NCI-H2029 treated with DMSO at 0.1 percent for 48 hours (cell line): ENCODE data around the gene LDLRAP1.

Experiments
- DNase-seq: peaks from one replicate; lab custom pipeline; 2025; lab: John Stamatoyannopoulos, UW

The LDLRAP1 gene

DNA sequence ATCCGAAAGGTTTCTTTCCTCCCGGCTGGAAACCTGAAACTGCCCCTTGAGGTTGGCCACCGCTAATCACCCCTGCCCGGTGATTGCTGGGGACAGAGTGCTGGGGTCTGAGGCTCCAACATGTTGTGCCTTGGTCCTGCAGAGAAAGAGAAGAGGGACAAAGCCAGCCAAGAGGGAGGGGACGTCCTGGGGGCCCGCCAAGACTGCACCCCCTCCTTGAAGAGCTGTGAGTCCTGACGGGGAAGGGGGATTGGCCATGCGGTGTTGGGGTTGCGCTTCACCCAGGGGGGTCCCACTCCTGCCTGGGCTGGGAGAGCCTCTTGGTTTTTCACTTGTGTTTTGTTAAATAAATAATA, 19.5 kb downstream of the LDLRAP1 start:
- DNase-seq = no peak

DNA sequence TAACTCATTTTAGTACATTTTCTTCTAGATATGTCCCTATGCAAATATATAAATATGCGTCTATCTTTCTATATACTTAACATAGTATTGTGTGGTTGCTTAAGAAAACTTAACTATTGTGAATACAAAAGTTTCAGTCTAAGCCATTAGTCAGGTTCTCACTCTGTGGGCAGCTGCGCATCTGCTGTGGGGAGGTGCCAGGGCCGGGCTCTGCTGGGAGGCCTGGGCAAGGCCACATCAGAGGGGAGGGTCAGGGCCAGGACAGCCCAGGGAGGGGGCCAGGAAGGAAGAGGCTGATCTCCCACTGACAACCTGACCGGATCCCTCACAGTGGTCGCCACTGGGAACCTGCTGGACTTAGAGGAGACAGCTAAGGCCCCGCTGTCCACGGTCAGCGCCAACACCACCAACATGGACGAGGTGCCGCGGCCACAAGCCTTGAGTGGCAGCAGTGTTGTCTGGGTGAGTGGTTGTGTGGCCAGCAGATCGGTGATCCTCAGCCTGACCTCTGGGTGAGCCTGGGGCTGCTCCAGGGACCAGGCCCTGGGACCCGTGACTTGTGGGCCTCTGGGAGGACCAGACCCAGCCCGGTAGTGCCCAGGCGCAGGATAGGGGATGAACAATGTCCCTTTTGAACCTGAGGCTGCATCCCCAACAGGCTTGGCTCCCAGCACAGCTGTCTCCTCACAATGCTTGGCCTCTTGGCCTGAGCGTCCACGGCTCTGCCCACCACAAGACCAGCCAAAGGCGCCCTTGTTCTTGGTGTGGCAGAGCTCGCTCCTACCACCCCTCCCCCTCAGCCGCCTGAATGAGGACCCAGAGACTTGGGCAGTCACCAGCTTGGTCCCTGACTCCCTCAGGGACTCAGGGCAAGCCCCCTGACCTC, 20.2 kb downstream of the LDLRAP1 start:
- no peak for DNase-seq

DNA sequence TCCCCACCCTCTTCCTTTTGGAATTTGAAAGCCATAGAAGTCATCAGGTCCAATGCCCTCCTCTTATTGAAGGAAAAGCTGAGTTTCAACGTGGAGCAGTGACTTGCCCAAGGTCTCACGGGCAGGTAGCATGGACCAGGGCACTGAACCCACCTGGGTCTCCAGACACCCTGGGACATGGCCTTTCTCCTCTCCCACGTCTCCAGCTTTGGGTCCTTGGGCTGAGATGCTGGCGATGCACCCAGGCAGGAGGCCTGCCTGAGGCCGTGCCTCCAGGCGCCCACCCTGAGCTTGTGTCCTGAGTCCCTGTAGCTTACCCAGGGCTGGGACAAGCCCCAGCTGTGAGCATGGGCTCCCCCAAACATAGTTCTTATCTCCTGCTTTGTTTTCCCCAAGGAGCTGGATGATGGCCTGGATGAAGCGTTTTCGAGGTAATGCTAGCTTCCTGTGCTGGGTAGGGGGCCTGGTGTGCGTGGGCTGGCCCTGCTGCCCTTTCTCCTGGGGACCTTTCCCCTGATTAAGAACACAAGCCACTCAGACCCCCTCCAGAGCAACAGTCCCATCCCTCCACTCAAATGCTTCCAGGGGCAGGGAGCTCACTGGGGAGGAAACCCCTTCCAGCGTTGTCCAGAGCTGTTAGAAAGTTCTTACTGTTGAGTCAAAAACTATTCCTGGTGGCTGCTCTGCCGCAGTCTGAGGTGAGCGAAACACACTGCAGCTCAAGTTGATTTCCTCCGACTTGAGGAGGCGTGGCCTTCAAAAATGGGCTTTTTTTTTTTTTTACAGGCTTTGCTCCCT, 21.6 kb downstream of the LDLRAP1 start:
- no peak for DNase-seq

DNA sequence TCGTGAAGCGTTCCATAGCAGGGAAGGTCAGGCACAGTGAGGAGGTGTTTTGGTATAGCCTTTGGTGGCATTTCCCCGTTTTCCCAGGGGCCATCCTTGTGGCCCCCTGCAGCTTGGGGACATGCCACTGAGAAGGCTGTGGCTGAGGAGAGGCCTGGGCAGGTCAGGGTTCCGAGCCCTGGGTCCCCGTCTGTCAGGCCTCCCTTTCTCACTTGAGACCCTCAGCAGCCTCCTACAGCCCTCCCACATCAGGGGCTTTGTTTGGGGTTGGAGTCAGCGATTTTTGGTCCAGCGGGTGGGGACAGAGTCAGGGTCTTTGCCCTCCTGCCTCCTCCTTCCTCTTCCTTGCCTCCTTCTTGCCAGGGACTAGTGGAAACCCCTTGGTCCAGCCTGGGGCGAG, 22.2 kb downstream of the LDLRAP1 start:
- DNase-seq = no peak

DNA sequence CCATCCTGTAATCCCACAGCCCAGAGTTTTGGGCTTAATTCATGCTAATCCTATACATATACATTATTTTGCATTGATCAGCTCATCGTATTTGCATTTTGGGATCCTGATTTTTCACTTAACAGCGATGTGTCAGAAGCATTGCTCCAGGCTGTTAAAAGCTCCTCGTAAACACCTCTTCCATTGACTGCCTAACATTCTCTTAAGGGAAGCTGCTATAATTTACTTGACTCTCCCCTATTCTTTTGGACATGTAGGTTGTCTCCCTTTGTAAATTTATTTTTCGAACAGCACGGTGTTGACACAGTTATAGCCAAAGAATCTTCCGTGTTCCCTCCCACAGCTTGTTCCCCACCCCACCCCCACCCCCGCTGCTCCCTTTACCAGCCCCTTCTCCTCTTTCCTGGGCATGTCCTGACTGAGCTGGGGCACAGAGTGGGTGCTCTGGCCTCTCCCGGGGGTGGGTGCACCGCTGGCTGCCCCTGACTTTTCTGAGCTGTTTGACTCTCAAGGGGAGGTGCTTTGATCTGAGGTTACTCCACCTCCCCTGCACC, 22.8 kb downstream of the LDLRAP1 start:
- DNase-seq = no peak

DNA sequence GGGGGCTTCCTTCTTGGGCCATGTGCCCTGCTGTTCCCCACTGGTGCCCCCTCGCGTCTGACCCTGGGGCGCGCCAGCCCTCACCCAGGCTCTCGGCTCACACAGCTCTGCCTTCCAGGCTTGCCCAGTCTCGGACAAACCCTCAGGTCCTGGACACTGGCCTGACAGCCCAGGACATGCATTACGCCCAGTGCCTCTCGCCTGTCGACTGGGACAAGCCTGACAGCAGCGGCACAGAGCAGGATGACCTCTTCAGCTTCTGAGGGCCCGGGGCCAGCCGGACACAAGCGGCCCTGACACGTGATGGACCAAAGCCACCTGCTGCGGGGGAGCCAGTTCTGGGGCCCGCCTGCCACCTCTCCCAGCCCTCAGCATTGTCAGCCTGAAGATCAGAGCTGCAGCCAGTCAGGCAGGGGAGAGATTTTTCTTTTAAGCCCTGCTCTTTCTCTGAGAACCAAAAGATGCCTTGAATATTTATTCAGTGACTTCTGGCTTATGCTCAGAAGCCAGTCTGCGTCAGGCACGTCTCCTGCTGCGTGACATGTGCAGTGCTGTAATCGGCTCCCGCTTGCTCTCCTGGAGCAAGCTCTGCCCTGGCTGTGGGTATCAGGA, 23.4 kb downstream of the LDLRAP1 start:
- no peak for DNase-seq

DNA sequence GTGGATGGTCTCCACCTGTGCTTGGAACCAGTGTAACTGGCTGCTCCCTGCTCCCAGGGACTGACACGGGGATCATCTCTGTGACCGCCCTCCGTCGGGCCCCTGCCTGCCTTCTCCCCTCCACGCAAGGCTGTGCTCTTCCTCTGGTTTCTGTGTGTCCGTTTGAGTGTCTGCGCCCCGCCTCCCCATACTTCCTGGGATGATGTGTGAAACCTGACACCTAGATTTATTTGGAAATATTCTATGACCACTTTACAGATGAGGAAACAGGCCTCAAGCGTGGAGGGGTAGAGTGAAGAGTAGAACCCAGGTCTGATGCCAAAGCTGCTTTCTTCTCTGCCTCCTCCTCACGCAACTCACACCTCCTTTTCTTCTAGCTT, 24.3 kb downstream of the LDLRAP1 start:
- DNase-seq = no peak

DNA sequence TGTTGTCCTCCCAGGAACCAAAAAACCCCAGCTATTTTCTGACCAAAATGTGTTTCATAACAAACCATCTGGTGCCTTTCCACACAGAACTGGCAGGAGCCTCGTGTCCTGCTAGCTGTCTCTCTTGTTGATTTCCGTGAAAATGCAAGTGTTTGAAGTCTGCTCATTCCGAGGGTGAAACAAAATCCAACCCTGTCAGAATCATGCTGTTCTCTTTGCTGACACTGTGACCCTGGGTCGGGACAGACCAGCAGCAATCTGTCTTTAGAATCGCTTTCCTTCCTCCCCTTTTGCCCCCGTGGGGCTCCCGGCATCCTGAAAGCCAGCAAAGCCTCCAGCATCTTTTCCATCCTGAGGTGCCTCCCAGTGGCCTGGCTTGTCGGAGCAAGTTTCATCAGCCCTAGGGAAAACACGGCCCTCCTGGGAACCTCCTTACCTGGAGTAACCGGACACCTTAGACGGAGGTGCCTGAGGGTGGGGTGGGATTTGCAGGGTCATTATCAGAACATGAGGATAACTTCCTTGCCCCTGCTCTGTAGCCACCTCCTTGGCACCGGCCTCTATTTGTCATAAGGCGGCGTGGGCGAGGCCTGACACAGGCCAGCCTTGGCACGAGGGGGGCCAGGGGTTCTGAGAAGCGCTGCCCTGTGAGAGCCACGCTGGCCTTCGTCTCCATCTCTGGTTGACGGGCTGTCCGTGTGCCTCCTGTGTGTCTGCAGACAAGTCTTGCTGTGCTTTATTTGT, 24.9 kb downstream of the LDLRAP1 start:
- no peak for DNase-seq

DNA sequence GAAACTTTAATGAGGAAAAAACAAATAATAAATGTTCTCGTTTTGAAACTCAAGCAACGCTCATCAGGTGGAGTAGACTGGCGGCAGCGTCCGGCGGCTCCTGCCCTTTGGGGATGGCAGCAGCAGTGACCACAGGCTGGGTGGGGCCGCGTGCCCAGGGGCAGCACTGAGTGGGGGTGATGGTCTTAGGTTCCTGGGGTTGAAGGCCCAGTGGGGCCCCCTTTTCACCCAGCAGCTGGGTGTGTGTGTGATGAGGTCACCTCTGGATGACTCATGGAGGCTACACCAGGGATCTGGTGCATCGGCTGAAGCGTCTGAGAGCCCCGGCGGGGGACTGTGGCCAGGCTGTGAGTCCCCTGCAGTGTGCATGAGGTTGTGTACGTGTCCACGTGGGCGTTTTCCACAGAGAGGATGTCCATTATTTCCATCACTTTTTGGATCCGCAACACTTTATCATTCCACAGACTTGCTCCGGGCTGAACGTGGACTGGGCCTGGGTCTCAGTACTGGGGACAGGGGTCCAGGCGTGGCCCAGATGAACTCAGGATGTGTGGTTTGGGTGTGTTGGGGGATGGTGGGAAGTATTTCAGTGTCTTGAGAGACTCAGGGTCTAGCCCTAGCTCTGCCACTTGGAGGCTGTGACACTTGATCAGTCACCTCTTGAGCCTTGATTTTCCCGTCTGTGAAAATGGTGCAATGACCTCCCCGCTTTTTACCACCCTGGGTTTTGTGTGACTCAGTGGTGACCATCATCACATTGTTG, 25.6 kb downstream of the LDLRAP1 start:
- no peak for DNase-seq

DNA sequence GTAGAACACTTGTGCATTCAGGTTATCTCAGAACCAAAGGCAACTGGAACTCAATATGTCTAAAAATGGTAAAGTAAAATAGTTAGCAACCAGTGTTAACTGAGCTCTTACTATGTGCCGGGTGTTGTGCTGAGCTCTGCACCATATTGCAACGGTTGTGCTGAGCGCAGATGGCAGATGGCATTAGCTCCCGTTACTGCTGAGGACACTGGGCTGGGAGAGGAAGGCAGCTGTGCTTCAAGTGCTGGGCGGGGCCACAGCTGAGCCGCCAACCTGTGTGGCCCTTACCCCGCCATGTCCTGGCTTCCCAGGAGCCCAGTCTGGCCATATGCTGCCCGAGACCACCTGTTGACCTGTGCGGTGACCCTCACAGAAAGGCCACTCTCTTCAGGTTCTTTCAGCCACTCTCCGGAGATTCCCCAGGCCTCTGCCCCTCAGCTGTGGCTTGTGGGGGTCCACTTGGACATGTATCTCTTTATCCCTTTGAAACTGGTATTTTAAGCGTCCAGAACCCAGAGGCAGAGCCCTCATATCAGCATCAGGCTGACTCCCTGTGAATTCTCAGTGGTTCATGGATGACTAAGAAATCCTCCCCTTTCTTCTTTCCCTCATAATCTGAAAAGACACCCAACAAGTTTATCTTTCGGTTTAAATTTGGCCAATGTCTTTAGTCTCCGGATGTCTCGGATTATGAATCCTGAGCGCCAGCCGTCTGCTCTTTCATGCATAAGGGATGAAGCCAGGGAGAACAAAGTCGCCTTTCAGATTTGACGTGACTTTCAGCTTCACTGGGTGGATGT, 26.4 kb downstream of the LDLRAP1 start:
- no peak for DNase-seq

DNA sequence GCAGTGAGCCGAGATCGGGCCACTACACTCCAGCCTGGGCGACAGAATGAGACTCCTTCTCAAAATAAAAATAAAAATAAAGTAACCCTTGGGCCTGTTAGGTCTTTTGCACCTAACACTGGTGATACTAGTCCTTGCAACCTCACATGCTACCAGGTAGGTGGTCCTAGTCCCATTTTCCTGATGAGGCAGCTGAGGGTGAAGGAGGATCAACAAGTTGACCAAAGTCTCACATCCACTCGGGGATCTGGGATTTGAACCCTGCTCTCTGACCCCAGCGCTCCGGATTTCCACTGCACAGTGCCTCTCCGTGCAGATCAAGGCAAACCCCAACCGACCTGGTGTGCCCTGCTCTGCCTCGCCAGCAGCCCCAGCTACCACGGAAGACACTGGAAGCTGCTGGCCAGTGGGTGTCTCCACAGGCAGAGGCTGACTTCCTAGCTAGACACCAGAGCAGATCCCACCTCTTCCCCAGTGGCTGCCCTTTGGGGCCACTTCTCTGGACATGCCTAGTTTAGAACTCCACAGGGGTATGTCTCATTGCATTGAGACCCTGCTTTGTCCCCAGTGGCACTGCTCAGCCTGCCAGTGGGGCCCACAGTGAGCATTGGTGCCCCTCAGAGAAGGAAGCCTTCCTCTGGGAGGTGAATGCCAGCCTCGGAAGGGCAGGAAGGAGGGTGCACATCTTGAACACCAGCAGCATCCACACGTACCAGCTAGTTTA, 27.6 kb downstream of the LDLRAP1 start:
- no peak for DNase-seq

DNA sequence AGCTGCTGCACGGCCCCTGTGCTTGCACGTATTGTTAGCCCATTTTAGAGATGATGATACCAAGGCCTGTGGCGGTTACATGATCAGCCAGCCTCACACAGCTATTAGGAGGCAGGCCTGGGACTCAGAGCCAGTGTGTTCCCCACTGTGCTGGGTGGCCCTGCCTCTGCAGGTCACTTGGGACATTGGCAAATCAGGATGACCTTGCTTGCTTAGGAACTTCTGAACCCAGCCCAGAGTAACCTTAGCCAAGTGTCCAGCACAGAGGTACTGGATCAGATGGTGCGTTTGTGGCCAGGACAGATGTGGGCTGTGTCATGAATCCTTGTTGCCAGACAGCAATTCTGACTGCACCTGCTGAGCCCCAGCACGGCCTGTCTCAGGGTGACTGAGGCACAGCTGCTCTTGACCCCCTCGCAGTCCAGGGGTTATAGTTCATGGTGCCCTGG, 28.1 kb downstream of the LDLRAP1 start:
- no peak for DNase-seq

DNA sequence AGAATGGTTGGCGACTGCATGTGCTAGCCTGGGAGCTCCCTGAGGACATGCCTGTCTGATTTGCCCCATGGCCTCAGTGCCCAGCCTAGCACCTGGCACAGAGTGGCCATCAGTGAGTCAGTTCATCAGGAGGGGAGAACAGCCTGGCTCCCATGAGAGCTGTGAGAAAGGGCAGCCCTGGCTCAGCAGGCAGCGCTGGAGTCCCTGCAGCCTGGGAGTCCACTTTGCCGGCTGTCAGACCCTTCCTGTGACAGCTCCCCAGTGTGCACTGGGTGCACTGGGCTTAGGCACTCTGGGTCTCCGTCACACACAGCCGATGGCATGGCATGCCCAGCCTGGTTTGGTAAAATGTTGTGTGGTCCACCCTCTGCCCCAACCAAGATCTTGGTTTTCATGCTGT, 28.7 kb downstream of the LDLRAP1 start:
- DNase-seq = no peak

DNA sequence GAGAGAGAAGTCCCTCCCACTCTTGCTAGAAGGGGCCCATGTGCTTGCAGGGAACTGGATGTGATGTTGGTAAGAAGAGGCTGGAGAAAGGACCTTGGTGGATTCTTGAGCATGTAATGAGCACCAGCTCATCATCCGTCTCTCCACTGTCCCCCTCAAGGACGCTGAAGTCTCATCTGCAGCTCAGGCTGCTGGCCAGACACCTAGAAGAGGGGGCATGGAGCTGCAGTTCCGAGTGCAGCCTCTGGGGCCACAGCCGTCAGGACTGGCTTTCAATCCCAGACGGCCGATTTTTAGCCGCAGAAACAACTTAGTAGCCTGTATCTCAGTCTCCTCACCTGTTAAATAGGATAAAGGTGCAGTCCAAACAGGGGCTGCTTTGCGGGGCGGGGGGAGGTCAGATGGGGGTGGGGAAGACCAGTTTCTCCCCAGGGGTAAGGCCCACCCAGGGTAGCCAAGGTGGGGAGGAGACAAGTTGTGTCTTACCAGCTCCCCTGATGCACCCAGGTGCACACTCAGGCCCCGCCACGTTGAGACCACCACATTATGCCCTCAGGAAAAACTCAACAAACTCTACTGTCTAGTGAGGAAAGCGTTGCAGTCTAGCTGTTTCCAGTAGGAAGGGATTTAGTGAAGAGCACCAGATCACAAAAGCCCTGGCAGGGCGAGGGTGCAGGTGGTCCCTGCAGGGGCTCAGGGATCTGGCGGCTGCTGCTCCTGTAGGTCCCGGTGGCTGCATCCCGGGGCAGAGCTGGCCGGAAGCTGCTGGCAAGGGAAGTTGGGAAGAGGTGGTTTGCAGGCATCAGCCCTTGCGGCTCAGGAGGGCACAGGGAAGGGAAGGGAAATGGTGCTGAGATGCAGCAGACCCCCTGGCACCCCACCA, 29.5 kb downstream of the LDLRAP1 start:
- DNase-seq = no peak

DNA sequence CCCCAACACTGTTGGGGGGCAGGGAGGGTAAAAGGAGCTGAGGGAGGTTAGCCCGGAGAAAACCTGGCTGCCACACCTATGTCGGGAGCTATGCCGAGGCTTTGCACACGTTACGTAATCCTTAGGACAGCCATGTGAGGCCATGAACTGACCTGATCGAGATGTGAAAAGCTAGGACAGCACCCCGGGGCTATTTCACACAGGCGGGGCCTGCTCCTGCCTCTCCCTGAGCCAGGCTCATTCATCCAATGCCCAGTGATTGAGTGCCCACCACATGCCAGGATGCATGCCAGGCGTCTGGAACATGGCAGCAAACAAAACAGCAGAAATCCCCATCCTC, 30.2 kb downstream of the LDLRAP1 start:
- DNase-seq = no peak

DNA sequence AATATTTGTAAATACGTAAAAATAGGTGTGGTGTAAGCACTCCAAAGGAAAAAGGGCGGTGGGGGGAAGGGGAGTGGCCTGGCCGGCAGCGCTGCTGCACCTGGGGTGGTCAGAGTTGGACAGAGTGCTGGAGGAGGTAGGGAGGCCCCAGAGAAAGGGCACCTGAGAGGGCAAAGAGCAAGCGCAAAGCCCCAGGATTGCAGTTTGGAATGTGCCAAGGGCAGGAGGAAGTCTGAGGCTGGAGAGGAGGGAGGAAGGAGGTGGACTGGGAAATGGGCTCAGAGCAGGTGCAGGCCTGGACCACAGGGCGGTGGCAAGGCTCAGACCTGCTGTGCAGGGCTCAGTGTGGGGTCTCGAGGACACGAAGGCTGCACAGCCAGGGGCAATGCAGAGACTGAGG, 30.6 kb downstream of the LDLRAP1 start:
- DNase-seq = no peak

DNA sequence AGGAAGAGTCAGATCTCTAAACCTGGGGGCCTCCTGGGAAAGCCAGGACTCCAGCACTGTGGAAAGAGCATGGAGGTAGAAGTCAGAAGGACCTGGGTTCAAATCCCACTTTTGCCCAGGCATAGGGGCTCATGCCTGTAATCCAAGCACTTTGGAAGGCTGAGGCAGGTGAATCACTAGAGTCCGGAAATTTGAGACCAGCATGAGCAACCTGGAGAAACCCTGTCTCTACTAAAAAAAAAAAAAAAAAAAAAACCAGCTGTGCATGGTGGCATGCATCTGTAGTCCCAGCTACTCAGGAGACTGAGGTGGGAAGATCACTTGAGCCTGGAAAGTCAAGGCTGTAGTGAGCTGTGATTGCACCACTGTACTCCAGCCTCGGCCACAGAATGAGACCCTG, 31.8 kb downstream of the LDLRAP1 start:
- no peak for DNase-seq

DNA sequence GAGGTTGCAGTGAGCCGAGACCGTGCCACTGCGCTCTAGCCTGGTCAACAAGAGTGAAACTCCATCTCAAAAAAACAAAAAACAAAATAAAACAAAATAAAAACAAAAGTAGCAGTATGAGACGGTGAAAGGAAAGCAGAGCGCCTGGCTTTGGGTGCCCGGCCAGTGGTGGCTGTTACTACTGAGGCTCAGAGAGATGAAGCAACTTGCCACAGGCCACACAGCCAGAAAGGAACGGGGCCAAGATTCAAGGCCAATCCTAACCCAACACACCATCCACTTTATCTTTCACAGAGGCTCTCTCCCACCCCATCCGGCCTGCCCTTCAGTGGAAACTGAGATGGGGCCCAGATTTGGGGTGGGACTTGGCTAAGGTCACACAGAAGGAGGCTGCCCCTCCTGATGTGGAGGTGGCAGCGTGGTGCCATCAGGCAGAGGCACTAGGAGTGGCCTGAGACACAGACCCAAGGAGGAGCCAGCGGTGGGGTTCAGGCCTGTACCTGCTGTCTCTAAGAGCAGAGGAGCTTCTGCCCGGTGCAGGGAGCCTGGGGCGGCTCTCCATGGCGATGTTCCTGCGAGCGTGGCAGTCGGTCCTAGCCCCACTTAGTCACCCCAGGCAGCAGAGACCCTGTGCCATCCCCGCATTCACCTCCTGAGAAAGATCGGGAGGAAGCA, 33.2 kb downstream of the LDLRAP1 start:
- DNase-seq = no peak
